Neuronal stem cell (in vitro differentiated cells): ENCODE results near the gene SNAP25.
A peak's percentile ranks its signal among the peaks of the same experiment; 100 is the strongest.

ENCODE experiments used
- DNase-seq: peaks from one replicate; pipeline ENCODE4 v3.0.0-alpha.2; 2013; ENCODE audit warnings: low spot score
- H2AFZ ChIP-seq: one replicate; pipeline ENCODE4 v1.6.1; 2013; ENCODE audit warnings: mild to moderate bottlenecking, low read length, inconsistent platforms
- H2AK5ac ChIP-seq: 2 replicates; pipeline ENCODE4 v1.6.1; 2013; ENCODE audit warnings: low read depth, mild to moderate bottlenecking, inconsistent platforms, low read length, moderate library complexity, mixed read lengths
- H2BK120ac ChIP-seq: 2 replicates; pipeline ENCODE4 v1.6.1; 2013; ENCODE audit warnings: low read depth, mild to moderate bottlenecking, inconsistent platforms, low read length, moderate library complexity, mixed read lengths
- H2BK12ac ChIP-seq: one replicate; pipeline ENCODE4 v1.6.1; 2013; ENCODE audit warnings: low read length, inconsistent platforms
- H2BK15ac ChIP-seq: 2 replicates; pipeline ENCODE4 v1.6.1; 2013; ENCODE audit warnings: mild to moderate bottlenecking, low read length, inconsistent platforms, mixed read lengths
- H2BK5ac ChIP-seq: one replicate; pipeline ENCODE4 v1.6.1; 2013; ENCODE audit warnings: inconsistent platforms, mild to moderate bottlenecking, low read length, moderate library complexity
- H3K14ac ChIP-seq: one replicate; pipeline ENCODE4 v1.6.1; 2013; ENCODE audit warnings: low read length, inconsistent platforms
- H3K18ac ChIP-seq: 2 replicates; pipeline ENCODE4 v1.6.1; 2013; ENCODE audit warnings: low read length, inconsistent platforms
- H3K23ac ChIP-seq: 2 replicates; pipeline ENCODE4 v1.6.1; 2013; ENCODE audit warnings: low read depth, mild to moderate bottlenecking, mixed read lengths, low read length, inconsistent platforms; ENCODE audit not compliant: poor library complexity
- H3K27ac ChIP-seq: replicated peaks from 3 replicates; pipeline ENCODE4 v1.5.1; 2013; ENCODE audit warnings: low read length, inconsistent platforms
- H3K27me3 ChIP-seq, 3 experiments: 2 replicates each; pipeline ENCODE4 v1.6.1; 2013; ENCODE audit warnings: low read length in 3 of 3, mild to moderate bottlenecking in 2 of 3, inconsistent platforms in 1 of 3, low read depth in 1 of 3, mixed read lengths in 1 of 3, moderate library complexity in 1 of 3; ENCODE audit not compliant: control insufficient read depth in 3 of 3, insufficient read depth in 3 of 3
- H3K36me3 ChIP-seq, 2 donors: replicated peaks in 1 of 2; 2 replicates each; pipeline ENCODE4 v1.6.1; 2013; ENCODE audit warnings: low read length in 2 of 2; ENCODE audit not compliant: control insufficient read depth in 2 of 2, insufficient read depth in 2 of 2
- H3K4ac ChIP-seq: 2 replicates; pipeline ENCODE4 v1.6.1; 2013; ENCODE audit warnings: inconsistent platforms, mild to moderate bottlenecking, low read length, moderate library complexity
- H3K4me1 ChIP-seq, 2 donors: 1 replicate in 1 of 2; 2 replicates in 1 of 2; pipeline ENCODE4 v1.6.1; 2013; ENCODE audit warnings: low read length in 2 of 2, low read depth in 1 of 2; ENCODE audit not compliant: control insufficient read depth in 2 of 2, insufficient read depth in 1 of 2
- H3K4me2 ChIP-seq: one replicate; pipeline ENCODE4 v1.6.1; 2013; ENCODE audit warnings: mild to moderate bottlenecking, low read length, inconsistent platforms; ENCODE audit not compliant: insufficient read depth, poor library complexity, severe bottlenecking
- H3K4me3 ChIP-seq, 2 donors: 2 replicates each; pipeline ENCODE4 v1.5.1; 2013; ENCODE audit warnings: low read length in 2 of 2, mild to moderate bottlenecking in 2 of 2, inconsistent platforms in 1 of 2, moderate library complexity in 1 of 2
- H3K79me1 ChIP-seq: one replicate; pipeline ENCODE4 v1.6.1; 2013; ENCODE audit warnings: low read depth, mild to moderate bottlenecking, inconsistent platforms, low read length, moderate library complexity
- H3K9ac ChIP-seq: one replicate; pipeline ENCODE4 v1.6.1; 2013; ENCODE audit warnings: mild to moderate bottlenecking, low read depth, low read length, inconsistent platforms; ENCODE audit not compliant: poor library complexity
- H3K9me3 ChIP-seq, 2 donors: replicated peaks in 1 of 2; 2 replicates each; pipeline versions ENCODE3 to v1.6.1; 2013; ENCODE audit warnings: low read length in 2 of 2, mild to moderate bottlenecking in 2 of 2, inconsistent platforms in 1 of 2, low read depth in 1 of 2, mixed read lengths in 1 of 2, moderate library complexity in 1 of 2; ENCODE audit not compliant: control insufficient read depth in 2 of 2, insufficient read depth in 1 of 2
- H4K8ac ChIP-seq: one replicate; pipeline ENCODE4 v1.6.1; 2013; ENCODE audit warnings: low read depth, mild to moderate bottlenecking, inconsistent platforms, low read length, moderate library complexity
- H4K91ac ChIP-seq: one replicate; pipeline ENCODE4 v1.6.1; 2013; ENCODE audit warnings: low read length, low read depth, mild to moderate bottlenecking, inconsistent platforms; ENCODE audit not compliant: poor library complexity
- WGBS, 2 donors: extraction: QIAGEN DNeasy Blood & Tissue Kit; methylation state at CpG; one replicate each; pipeline ENCODE4 v1.1.7; 2013; ENCODE audit warnings: missing lambda C conversion rate in 2 of 2, mixed read lengths in 1 of 2; ENCODE audit not compliant: insufficient read length in 2 of 2, insufficient replicate concordance in 1 of 2; ENCODE audit errors: extremely low coverage in 2 of 2; 5-methylcytosine and 5-hydroxymethylcytosine counted together

SNAP25 gene

GRCh38 chr20:10270630-10271029 is 52.0 kb downstream of the SNAP25 start:
- no peak overlapping the region for H4K8ac ChIP-seq
- no peak overlapping the region for H2AFZ ChIP-seq
- H3K4ac ChIP-seq, result no peak overlapping the region
- no peaks in the 10 kb centered on the region for H3K36me3 ChIP-seq
- no peak overlapping the region for H2BK5ac ChIP-seq
- no peak overlapping the region for H3K27ac ChIP-seq
- H3K4me3 ChIP-seq, result no peak overlapping the region
- no peak overlapping the region for H2AK5ac ChIP-seq
- DNase-seq, result no peak
- H3K9ac ChIP-seq, result no peak overlapping the region
- H2BK15ac ChIP-seq, result no peak overlapping the region
- no peaks in the 10 kb centered on the region for H3K9me3 ChIP-seq
- no peaks in the 10 kb centered on the region for H3K27me3 ChIP-seq
- H3K4me1 ChIP-seq, result no peaks in the 10 kb centered on the region
- H3K79me1 ChIP-seq, result no peaks in the 10 kb centered on the region
- no peak overlapping the region for H3K18ac ChIP-seq
- H2BK12ac ChIP-seq, result no peak overlapping the region
- H3K4me2 ChIP-seq, result no peak overlapping the region
- H2BK120ac ChIP-seq, result no peak overlapping the region
- H4K91ac ChIP-seq, result no peak overlapping the region
- H3K14ac ChIP-seq, result no peak overlapping the region
- no peak overlapping the region for H3K23ac ChIP-seq

- H3K79me1 ChIP-seq, result no peaks in the 10 kb centered on the region
- H3K9me3 ChIP-seq, result no peaks in the 10 kb centered on the region
- H3K4ac ChIP-seq, result no peak overlapping the region
- H3K18ac ChIP-seq, result peak overlapping the region; percentile 67
- H4K8ac ChIP-seq, result no peak overlapping the region
- no peak overlapping the region for H2BK5ac ChIP-seq
- no peak overlapping the region for H3K27ac ChIP-seq
- H3K4me3 ChIP-seq, result no peak overlapping the region
- H3K36me3 ChIP-seq, result no peaks in the 10 kb centered on the region
- no peak overlapping the region for H3K9ac ChIP-seq
- no peak overlapping the region for H2AK5ac ChIP-seq
- H3K14ac ChIP-seq, result no peak overlapping the region
- no CpG with 5 or more reads among the region's 10 CpGs for WGBS, 2 donors
- no peak overlapping the region for H2BK12ac ChIP-seq
- H3K4me2 ChIP-seq, result no peak overlapping the region
- no peaks in the 10 kb centered on the region for H3K4me1 ChIP-seq
- no peak overlapping the region for H4K91ac ChIP-seq
- peak overlapping the region; percentile 39 for H2AFZ ChIP-seq
- no peaks in the 10 kb centered on the region for H3K27me3 ChIP-seq
- H3K23ac ChIP-seq, result no peak overlapping the region
- no peak overlapping the region for H2BK120ac ChIP-seq
- H2BK15ac ChIP-seq, result no peak overlapping the region
- DNase-seq, result no peak
Measured at GRCh38 chr20:10271494-10272219, 53.0 kb downstream of the SNAP25 start.

GRCh38 chr20:10276878-10277580 is 58.4 kb downstream of the SNAP25 start:
- Histone ChIP-seq H2AK5ac (no peak overlapping the region), H2BK5ac (no peak overlapping the region), H3K9me3 (no peaks in the 10 kb centered on the region), H2BK12ac (no peak overlapping the region), H3K18ac (no peak overlapping the region), H2BK15ac (no peak overlapping the region), H3K9ac (no peak overlapping the region), H3K14ac (no peak overlapping the region), H3K27ac (no peak overlapping the region), H3K4ac (no peak overlapping the region), H2AFZ (no peak overlapping the region), H3K27me3 (no peaks in the 10 kb centered on the region), H2BK120ac (no peak overlapping the region), H3K36me3 (no peaks in the 10 kb centered on the region), H3K79me1 (no peaks in the 10 kb centered on the region), H3K4me2 (no peak overlapping the region), H4K91ac (no peak overlapping the region), H3K4me1 (no peaks in the 10 kb centered on the region), H4K8ac (no peak overlapping the region), H3K23ac (no peak overlapping the region), H3K4me3 (no peak overlapping the region)
- no CpG with 5 or more reads among the region's 6 CpGs for WGBS, 2 donors
- no peak for DNase-seq

- H3K36me3 ChIP-seq, result no peaks in the 10 kb centered on the region
Measured at GRCh38 chr20:10277616-10278015, 59.0 kb downstream of the SNAP25 start.

More at GRCh38 chr20:10277616-10278015, 59.0 kb downstream of the SNAP25 start:
- Histone ChIP-seq H2BK15ac (no peak overlapping the region), H3K9me3 (no peaks in the 10 kb centered on the region), H3K27ac (no peak overlapping the region), H3K4me3 (no peak overlapping the region), H2BK12ac (no peak overlapping the region), H3K14ac (no peak overlapping the region), H3K4me1 (no peaks in the 10 kb centered on the region), H2AFZ (no peak overlapping the region), H4K91ac (no peak overlapping the region), H2AK5ac (no peak overlapping the region), H2BK120ac (no peak overlapping the region), H3K27me3 (no peaks in the 10 kb centered on the region), H3K4me2 (no peak overlapping the region), H3K23ac (no peak overlapping the region), H3K18ac (no peak overlapping the region), H2BK5ac (no peak overlapping the region), H3K4ac (no peak overlapping the region), H3K79me1 (no peaks in the 10 kb centered on the region), H3K9ac (no peak overlapping the region), H4K8ac (no peak overlapping the region)
- no peak for DNase-seq
- WGBS, 2 donors, result no CpG with 5 or more reads among the region's 4 CpGs
